HG03354 (cell line): ENCODE results near the gene LMBR1L.
"Not testable (repeated sequence)": the region's sequence is repeated elsewhere in the genome, so short reads cannot be mapped to it uniquely, and the experiment has no call there.

ENCODE experiments used
- ATAC-seq: cut with Tn5 transposase; IDR thresholded peaks from one replicate; pipeline ENCODE4 v1.9.1; 2021; ENCODE audit warnings: mild to moderate bottlenecking; ENCODE audit not compliant: unreplicated experiment, poor library complexity, severe bottlenecking

The LMBR1L gene

DNA sequence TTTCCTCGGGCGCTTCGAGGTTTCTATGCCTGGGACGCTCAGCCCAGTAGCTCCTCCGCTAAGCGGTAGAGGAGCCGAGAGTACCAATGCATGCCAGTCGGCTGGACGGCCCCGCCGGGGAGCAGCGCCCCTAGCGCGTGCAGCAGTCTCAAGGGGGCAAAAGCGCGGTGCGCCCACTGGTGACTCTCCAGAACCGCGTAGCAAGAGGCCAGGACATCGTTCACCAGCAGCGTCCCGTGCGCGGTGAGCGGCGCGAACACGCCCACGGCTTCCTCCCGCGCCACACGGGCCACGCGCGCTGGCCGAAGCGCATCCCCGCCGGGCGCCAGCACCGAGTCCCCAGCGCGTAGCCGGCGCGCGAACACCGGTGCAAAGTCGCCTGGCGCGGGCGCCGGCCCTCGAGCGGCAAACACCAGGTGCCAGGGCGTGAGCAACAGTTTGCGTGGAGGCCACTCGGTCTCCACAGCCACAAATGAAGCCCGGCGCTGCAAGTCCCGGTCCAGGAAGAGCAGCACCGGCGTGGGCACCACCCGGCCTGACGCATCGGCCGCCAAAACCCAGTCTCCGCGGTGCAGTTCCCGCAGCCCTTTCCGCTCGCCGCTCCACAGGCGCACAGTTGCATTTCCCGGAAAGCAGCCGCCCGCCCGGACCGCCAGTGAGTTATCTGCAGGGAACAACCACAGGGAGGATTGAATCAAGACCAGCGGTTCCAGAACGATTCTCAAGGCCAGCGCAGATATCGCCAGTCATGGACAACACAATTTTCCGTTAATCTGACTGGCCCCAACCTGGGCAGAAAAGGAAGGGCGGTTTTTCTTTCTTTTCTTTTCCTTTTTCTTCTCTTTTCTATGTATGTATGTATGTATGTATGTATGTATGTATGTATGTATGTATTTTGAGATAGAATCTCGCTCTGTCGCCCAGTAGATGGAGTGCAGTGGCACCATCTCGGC lies 20.6 kb downstream of the LMBR1L start:
- no peak for ATAC-seq

DNA sequence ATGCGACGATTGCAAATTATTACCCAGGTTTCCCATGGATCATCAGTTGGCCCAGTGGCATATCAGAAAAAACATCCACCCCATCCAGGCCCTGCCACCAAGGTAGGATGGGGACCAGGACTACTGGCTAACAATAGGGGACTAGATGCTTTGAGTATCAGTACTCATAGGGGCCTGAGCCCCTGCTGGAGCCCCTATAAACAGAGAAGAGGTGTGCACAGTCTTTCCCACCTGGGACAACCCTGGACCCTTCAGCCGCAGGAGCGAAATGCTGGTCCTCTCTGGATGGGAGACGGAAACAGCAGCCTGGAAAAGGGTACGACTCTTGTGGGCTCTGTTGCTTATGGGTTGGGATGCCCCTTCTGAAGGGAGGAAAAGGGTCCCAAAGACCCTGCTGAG lies 21.7 kb downstream of the LMBR1L start:
- ATAC-seq, result no peak

- ATAC-seq, result peak; percentile 90
Observed at GRCh38 chr12:49088150-49088931, 22.3 kb downstream of the LMBR1L start.

- no peak for ATAC-seq
Observed at GRCh38 chr12:49086116-49086515, 24.5 kb downstream of the LMBR1L start.

GRCh38 chr12:49084438-49084837 lies 26.2 kb downstream of the LMBR1L start:
- no peak for ATAC-seq

DNA sequence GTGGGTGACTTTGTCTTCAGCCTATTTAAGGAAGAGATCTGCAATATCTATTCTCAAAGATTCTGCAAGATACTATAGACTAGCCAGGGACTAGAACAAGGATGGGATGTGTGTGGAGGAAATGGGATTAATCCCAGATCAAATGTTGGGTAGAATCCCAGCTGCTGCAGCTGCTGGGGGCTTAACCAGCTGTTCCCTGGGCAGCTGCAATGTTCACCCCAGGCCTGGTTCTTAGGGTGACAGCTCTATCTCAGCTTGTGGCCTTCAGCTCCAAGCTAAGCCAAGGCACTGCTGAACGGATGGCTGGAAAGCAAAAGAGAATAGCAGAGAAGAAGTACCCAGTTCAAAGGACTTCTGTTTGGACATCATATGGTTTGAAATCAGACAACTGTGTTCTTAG lies 30.9 kb downstream of the LMBR1L start:
- ATAC-seq, result no peak

GRCh38 chr12:49070971-49071370 lies 39.7 kb downstream of the LMBR1L start:
- no peak for ATAC-seq

- peak; percentile 98 for ATAC-seq
Observed at GRCh38 chr12:49069507-49070346, 40.9 kb downstream of the LMBR1L start, which contains the start of gene RHEBL1. TSS of gene RHEBL1 (minus strand) at chr12:49069979. CDS start at chr12:49069785, 194 bp downstream.

GRCh38 chr12:49068879-49069506 lies 41.7 kb downstream of the LMBR1L start:
- peak; percentile 1 for ATAC-seq

- no peak for ATAC-seq
Observed at GRCh38 chr12:49066120-49066519, 44.5 kb downstream of the LMBR1L start.

DNA sequence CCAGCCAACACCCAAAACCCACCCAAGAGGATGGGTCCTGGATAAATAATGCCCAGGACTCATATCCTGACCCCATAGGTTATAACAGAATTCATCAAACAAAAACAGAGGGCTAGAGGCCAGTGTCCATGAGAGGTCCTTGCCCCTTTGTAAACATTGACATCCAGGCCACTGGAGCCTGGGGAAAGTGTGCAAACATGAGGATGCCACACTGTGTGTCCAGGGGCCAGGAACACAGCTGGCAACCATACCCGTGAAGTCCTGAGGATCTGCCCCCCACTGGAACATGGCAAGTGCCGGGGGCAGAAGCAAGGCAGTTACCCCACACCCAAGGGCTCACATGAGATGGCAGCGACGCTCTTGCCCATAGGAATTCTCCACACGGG lies 45.9 kb downstream of the LMBR1L start:
- no peak for ATAC-seq

DNA sequence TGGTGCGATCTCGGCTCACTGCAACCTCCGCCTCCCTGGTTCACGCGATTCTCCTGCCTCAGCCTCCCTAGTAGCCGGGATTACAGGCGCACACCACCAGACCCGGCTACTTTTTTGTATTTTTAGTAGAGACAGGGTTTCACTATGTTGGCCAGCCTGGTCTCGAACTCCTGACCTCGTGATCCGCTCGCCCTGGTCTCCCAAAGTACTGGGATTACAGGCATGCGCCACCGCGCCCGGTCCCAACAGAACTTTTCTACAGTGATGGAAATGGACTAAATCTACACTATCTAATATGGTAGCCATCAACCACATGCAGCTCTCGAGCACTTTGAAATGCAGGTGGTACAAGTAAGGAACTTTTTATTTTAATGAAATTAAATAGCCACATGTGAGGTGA lies 48.7 kb downstream of the LMBR1L start:
- ATAC-seq, result not testable (repeated sequence)

GRCh38 chr12:49061157-49061650 lies 49.4 kb downstream of the LMBR1L start:
- ATAC-seq, result no peak

- ATAC-seq, result peak; percentile 60
Observed at GRCh38 chr12:49060237-49061156, 50.1 kb downstream of the LMBR1L start, which contains the start of gene KMT2D. TSS of gene KMT2D (minus strand) at chr12:49060794. CDS start at chr12:49055324, 5,470 bp downstream.

DNA sequence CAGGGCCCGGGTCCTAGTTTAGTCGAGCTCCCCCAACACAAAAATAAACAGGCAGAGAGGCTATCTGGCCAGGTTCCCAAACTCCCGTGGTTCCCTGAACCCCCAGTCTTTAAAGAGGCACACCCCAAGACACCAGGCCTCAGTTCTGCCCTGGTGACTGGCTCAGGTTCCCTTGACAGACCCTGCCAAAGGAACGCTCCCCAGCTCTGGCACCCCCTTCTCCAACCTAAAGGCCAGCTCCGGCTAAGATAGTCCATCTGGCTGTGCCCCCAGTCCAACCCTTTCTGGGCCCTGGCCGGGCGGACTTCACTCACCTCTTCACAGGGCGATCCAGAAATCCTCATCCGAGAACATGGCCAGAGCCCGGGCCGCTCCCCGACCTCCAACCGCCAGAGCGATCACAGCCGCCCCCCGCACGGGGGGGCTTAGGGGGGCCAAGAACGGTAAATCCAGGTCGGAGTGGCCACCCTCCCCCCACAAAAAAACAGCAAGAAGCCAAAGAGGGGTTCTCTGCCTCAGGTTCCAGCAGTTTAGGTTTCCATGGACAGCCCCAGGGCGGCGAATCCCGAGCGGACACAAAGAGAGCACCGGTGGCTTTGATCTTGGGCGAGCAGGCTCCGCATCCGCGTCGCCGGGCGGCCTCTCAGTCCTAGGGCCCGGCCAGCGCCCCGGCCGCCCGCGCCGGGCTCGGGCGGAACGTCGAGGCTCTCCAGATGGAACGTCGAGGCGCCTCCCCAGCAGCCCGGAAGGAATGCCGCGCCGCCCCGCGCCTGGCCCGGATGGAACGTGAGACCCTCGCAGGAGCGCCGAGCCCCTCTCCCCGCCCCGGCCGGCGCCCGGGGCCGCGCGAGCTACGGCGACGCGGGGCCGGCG lies 51.1 kb downstream of the LMBR1L start:
- ATAC-seq, result peak; percentile 23

- ATAC-seq, result no peak
Observed at GRCh38 chr12:49059045-49059298, 51.7 kb downstream of the LMBR1L start.

DNA sequence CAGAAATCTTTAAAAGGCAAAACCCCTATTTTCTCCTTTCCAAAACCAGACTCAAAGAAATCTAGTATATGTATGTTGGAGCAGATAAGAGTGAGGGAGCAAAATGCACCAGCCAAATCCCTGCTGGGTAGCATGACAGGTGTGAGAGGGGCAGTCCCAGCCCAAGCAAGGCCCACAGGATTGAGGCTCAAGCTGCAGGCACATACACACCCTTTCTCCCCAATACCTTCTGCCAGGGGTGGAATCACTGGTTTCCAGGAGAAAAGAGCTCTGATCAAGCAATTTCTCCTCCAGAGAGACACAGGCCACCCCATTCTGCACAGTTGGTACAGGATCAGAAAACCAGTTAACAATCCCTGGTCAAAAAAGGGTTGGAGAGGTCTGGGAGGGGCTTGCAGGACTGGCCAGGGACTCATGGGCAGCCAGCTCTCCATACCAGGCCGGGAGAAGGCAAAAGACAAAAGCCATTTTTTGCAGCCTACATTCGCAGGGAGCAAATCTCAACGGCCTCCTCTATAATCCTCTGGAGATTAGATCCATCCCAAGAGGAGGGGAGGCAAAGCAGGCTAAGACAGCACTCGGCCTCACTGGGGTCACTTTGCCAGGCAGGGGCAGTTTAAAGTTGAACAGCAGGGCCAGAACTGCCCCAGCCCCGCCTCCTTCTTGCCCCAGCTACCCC lies 52.1 kb downstream of the LMBR1L start:
- ATAC-seq, result no peak
